ENCODE measurements around the gene M1AP.

M1AP gene

DNA sequence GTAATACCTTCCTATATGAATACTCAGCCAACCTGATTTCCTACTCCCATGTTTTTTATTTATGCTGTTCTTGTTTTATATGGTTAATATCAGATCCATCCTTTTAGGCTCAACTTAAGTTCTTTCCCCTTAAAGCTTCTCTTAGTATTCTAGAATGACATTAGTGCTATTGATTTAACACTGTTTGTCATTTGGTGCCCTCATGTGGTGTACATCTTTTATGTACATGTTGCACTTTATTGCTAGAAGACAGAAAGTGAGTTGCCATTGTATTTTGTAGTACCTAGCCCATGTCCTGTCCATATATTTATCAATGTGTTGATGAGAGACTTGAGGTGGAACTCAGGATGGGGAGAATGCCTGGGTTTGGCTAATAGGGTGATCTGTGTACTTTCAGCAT, 115.9 kb downstream of the M1AP start:
- H3K4me3 ChIP-seq (ENCODE audit: low read length): no peak overlapping the region
- TF ChIP-seq, protein P1, sequence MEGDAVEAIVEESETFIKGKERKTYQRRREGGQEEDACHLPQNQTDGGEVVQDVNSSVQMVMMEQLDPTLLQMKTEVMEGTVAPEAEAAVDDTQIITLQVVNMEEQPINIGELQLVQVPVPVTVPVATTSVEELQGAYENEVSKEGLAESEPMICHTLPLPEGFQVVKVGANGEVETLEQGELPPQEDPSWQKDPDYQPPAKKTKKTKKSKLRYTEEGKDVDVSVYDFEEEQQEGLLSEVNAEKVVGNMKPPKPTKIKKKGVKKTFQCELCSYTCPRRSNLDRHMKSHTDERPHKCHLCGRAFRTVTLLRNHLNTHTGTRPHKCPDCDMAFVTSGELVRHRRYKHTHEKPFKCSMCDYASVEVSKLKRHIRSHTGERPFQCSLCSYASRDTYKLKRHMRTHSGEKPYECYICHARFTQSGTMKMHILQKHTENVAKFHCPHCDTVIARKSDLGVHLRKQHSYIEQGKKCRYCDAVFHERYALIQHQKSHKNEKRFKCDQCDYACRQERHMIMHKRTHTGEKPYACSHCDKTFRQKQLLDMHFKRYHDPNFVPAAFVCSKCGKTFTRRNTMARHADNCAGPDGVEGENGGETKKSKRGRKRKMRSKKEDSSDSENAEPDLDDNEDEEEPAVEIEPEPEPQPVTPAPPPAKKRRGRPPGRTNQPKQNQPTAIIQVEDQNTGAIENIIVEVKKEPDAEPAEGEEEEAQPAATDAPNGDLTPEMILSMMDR (IDR thresholded peaks at IDR 0.05; ENCODE audit: insufficient read depth, low read depth, low read length, missing control alignments): peak; percentile 27
- DNase-seq (ENCODE audit: low read depth): peak; percentile 70

GRCh38 chr2:74531666-74532065, 116.5 kb downstream of the M1AP start:
- TF ChIP-seq, protein P1 (IDR thresholded peaks at IDR 0.05; ENCODE audit: insufficient read depth, low read depth, low read length, missing control alignments): no peak
- DNase-seq (ENCODE audit: low read depth): no peak
- no peak overlapping the region for H3K4me3 ChIP-seq (ENCODE audit: low read length)

GRCh38 chr2:74530239-74531187, 117.6 kb downstream of the M1AP start:
- DNase-seq (ENCODE audit: low read depth): no peak
- TF ChIP-seq, protein P1 (IDR thresholded peaks at IDR 0.05; ENCODE audit: insufficient read depth, low read depth, low read length, missing control alignments): no peak
- peak overlapping the region; percentile 94 for H3K4me3 ChIP-seq (ENCODE audit: low read length)

- peak; percentile 100 for DNase-seq (ENCODE audit: low read depth)
- TF ChIP-seq, protein P1 (IDR thresholded peaks at IDR 0.05; ENCODE audit: insufficient read depth, low read depth, low read length, missing control alignments): no peak
- peak within 1 kb of the TSS; percentile 94 for H3K4me3 ChIP-seq (ENCODE audit: low read length)
These were observed 118.5 kb downstream of the M1AP start, which contains the start of the genes AUP1 and HTRA2 for GRCh38 chr2:74529357-74530238. TSS of gene AUP1 (minus strand) at chr2:74529706. CDS start at chr2:74529629, 77 bp downstream. TSS of gene HTRA2 (plus strand) at chr2:74529933. CDS start at chr2:74530007, 74 bp downstream.

DNA sequence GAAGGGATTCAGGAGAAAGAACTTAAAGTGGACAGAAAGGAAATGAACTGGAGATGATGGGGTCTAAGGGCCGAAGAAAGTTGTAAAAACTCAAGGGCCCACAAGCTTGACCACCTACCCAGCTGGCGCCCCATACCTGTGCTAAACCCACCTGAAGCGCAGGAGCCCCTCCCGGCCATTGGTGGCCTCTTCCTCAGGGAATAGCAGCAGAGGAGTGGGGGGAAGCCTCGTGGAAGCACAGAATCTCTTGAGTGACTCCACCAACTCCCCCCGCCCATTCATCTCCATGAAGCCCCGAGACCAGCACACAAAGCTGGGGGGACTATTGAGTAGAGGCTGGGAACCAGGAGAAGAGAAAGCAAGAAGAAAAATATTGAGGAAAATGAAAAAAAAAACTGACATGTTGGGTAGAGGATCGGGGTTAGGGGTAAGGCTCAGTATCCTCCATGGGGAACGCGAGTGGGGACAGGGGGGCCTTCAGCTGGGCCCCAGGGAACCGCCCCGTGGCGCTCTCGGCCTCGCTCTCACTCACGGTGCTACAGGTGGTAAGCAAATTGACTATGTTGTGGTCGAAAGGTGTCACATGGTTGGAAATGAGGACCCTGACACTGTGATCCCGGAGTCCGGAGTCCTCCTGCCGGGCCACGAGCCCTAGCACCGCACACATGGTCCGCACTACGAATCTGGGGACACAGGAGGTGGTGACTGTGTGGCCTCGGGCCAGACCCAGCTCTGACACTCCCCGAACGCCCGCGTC, 119.4 kb downstream of the M1AP start:
- TF ChIP-seq, protein P1 (IDR thresholded peaks at IDR 0.05; ENCODE audit: insufficient read depth, low read depth, low read length, missing control alignments): no peak
- no peak for DNase-seq (ENCODE audit: low read depth)
- peak overlapping the region; percentile 94 for H3K4me3 ChIP-seq (ENCODE audit: low read length)

DNA sequence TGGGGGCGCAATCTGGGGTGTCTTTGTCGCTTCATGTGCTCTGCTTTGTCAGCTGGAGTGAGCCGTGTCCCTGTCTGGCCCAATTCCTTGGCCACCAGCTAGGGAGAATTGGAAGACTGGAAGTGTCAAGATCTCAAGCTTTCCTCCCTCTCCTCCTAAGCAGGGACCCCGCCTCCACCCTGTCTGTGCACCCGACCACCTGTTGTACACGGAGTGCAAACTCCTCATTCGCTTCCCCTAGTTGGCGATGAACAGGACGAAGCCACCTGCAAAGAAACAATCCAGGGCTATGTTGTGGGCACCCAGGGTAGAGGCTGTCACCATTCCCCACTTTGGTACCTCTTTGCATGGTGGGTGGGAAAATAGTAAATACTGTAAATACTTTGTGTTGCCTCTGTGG, 120.4 kb downstream of the M1AP start:
- TF ChIP-seq, protein P1 (IDR thresholded peaks at IDR 0.05; ENCODE audit: insufficient read depth, low read depth, low read length, missing control alignments): no peak
- no peak for DNase-seq (ENCODE audit: low read depth)
- no peak overlapping the region for H3K4me3 ChIP-seq (ENCODE audit: low read length)

Measured in epithelial cell of esophagus (primary cell).